SK-N-SH treated with all-trans-retinoic acid at 6 μM for 48 hours (cell line): Measurements from ENCODE around the gene COBL.

Source experiments
- ARNTL ChIP-seq: fragments of 450-650 bp; formaldehyde crosslinking; IDR thresholded peaks from 2 replicates; pipeline ENCODE4 v1.5.0; 2020; ENCODE audit warnings: low read depth, mild to moderate bottlenecking, moderate library complexity, borderline replicate concordance
- TOX ChIP-seq: fragments of 250-450 bp; sonication (Bioruptor Pico); IDR thresholded peaks from 2 replicates; pipeline ENCODE4 v1.8.0; 2021; ENCODE audit warnings: mild to moderate bottlenecking, moderate library complexity, borderline replicate concordance
- ZFP3 ChIP-seq: fragments of 250-450 bp; sonication (Bioruptor Pico); IDR thresholded peaks from 2 replicates; pipeline ENCODE4 v1.5.0; 2020; ENCODE audit warnings: mild to moderate bottlenecking, moderate library complexity

DNA sequence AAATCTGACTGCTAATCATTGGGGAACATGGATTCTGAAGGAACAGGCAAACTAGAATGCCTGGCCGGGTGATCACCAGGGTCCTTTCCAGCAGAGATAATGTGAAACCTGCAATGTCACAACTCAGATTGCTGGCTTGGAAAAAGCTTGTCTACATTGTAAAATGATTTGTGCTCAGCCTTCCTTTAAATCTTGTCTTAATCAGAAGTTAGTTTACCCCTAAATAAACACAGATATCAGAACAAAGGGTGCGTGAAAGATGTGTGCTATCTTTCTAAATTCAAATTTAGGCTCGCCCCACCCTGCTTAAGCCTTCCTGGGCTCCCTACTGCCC lies 26.3 kb downstream of the COBL start:
- no peak for TF ChIP-seq ZFP3
- no peak for TF ChIP-seq TOX (CRISPR knock-in tag)
- no peak for TF ChIP-seq ARNTL
